ENCODE data around the gene CLEC19A.

CLEC19A gene

GRCh38 chr16:19239511-19240155 is 45.9 kb upstream of the CLEC19A start:
- H3K9ac ChIP-seq (ENCODE audit: low read length): no peak overlapping the region
- H3K36me3 ChIP-seq (ENCODE audit: control insufficient read depth in 1 of 2, insufficient read depth in 2 of 2, low read length in 2 of 2): no peaks in the 10 kb centered on the region
- no peak for DNase-seq
- no peaks in the 10 kb centered on the region for H3K27me3 ChIP-seq (ENCODE audit: insufficient read depth, low read length)
- H3K23ac ChIP-seq (ENCODE audit: low read length): no peak overlapping the region
- H4K8ac ChIP-seq (ENCODE audit: low read depth, low read length): no peak overlapping the region
- H3K79me1 ChIP-seq (ENCODE audit: low read length): no peaks in the 10 kb centered on the region
- no CpG with 5 or more reads among the region's 13 CpGs for WGBS (ENCODE audit: extremely low coverage, insufficient coverage, insufficient read length)
- H3K4me2 ChIP-seq (ENCODE audit: low read length): no peak overlapping the region
- no peak overlapping the region for H2BK120ac ChIP-seq (ENCODE audit: insufficient read depth, low read length, poor library complexity)
- no peak overlapping the region for H3K14ac ChIP-seq (ENCODE audit: low read length)
- no peak overlapping the region for H4K91ac ChIP-seq (ENCODE audit: low read depth, low read length)
- no peak overlapping the region for H2BK5ac ChIP-seq (ENCODE audit: low read depth, low read length, poor library complexity)
- H3K27ac ChIP-seq (ENCODE audit: low read depth, low read length): no peak overlapping the region
- no peaks in the 10 kb centered on the region for H3K79me2 ChIP-seq (ENCODE audit: control insufficient read depth, insufficient read depth, low read length, poor library complexity)
- no peak overlapping the region for H2AFZ ChIP-seq (ENCODE audit: insufficient read depth, low read length, poor library complexity)
- no peak overlapping the region for H4K12ac ChIP-seq (ENCODE audit: low read depth, low read length)
- no peak overlapping the region for H2BK12ac ChIP-seq (ENCODE audit: low read length)
- no peaks in the 10 kb centered on the region for H3K4me1 ChIP-seq (ENCODE audit: control insufficient read depth in 1 of 2, insufficient read depth in 2 of 2, low read length in 2 of 2)
- H3K4me3 ChIP-seq (ENCODE audit: low read depth, low read length): peak overlapping the region; percentile 44
- H3K4ac ChIP-seq (ENCODE audit: low read depth, low read length): no peak overlapping the region
- H2AK5ac ChIP-seq (ENCODE audit: low read length): no peak overlapping the region
- peaks cover 6% of the 10 kb centered on the region for H3K9me3 ChIP-seq (ENCODE audit: insufficient read depth, low read depth, low read length)
- H3K18ac ChIP-seq (ENCODE audit: low read length): no peak overlapping the region

- Histone ChIP-seq H3K79me2 (ENCODE audit: control insufficient read depth, insufficient read depth, low read length, poor library complexity) (no peaks in the 10 kb centered on the region), H4K8ac (ENCODE audit: low read depth, low read length) (no peak overlapping the region), H3K9me3 (ENCODE audit: insufficient read depth, low read depth, low read length) (peaks cover 3% of the 10 kb centered on the region), H3K4me1 (ENCODE audit: control insufficient read depth in 1 of 2, insufficient read depth in 2 of 2, low read length in 2 of 2) (no peaks in the 10 kb centered on the region), H3K4me2 (ENCODE audit: low read length) (no peak overlapping the region), H3K27ac (ENCODE audit: low read depth, low read length) (no peak overlapping the region), H3K23ac (ENCODE audit: low read length) (no peak overlapping the region), H2BK120ac (ENCODE audit: insufficient read depth, low read length, poor library complexity) (no peak overlapping the region), H2AFZ (ENCODE audit: insufficient read depth, low read length, poor library complexity) (no peak overlapping the region), H3K4me3 (ENCODE audit: low read depth, low read length) (no peak overlapping the region), H3K9ac (ENCODE audit: low read length) (no peak overlapping the region), H3K27me3 (ENCODE audit: insufficient read depth, low read length) (no peaks in the 10 kb centered on the region), H4K12ac (ENCODE audit: low read depth, low read length) (no peak overlapping the region), H2AK5ac (ENCODE audit: low read length) (no peak overlapping the region), H3K14ac (ENCODE audit: low read length) (no peak overlapping the region), H3K79me1 (ENCODE audit: low read length) (no peaks in the 10 kb centered on the region), H3K18ac (ENCODE audit: low read length) (no peak overlapping the region), H2BK5ac (ENCODE audit: low read depth, low read length, poor library complexity) (no peak overlapping the region), H3K36me3 (ENCODE audit: control insufficient read depth in 1 of 2, insufficient read depth in 2 of 2, low read length in 2 of 2) (no peaks in the 10 kb centered on the region), H3K4ac (ENCODE audit: low read depth, low read length) (no peak overlapping the region), H4K91ac (ENCODE audit: low read depth, low read length) (no peak overlapping the region), H2BK12ac (ENCODE audit: low read length) (no peak overlapping the region)
- WGBS (ENCODE audit: extremely low coverage, insufficient coverage, insufficient read length): no CpG with 5 or more reads among the region's 7 CpGs
- no peak for DNase-seq
These were observed 45.0 kb upstream of the CLEC19A start for GRCh38 chr16:19240494-19240893.

- Histone ChIP-seq H3K9ac (ENCODE audit: low read length) (no peak overlapping the region), H3K4me3 (ENCODE audit: low read depth, low read length) (no peak overlapping the region), H2BK12ac (ENCODE audit: low read length) (no peak overlapping the region), H3K4ac (ENCODE audit: low read depth, low read length) (no peak overlapping the region), H3K4me1 (ENCODE audit: control insufficient read depth in 1 of 2, insufficient read depth in 2 of 2, low read length in 2 of 2) (no peaks in the 10 kb centered on the region), H3K27ac (ENCODE audit: low read depth, low read length) (no peak overlapping the region), H4K12ac (ENCODE audit: low read depth, low read length) (no peak overlapping the region), H4K91ac (ENCODE audit: low read depth, low read length) (no peak overlapping the region), H4K8ac (ENCODE audit: low read depth, low read length) (no peak overlapping the region), H3K9me3 (ENCODE audit: insufficient read depth, low read depth, low read length) (peaks cover 3% of the 10 kb centered on the region), H3K18ac (ENCODE audit: low read length) (no peak overlapping the region), H3K4me2 (ENCODE audit: low read length) (no peak overlapping the region), H3K36me3 (ENCODE audit: control insufficient read depth in 1 of 2, insufficient read depth in 2 of 2, low read length in 2 of 2) (no peaks in the 10 kb centered on the region), H3K27me3 (ENCODE audit: insufficient read depth, low read length) (no peaks in the 10 kb centered on the region), H2BK5ac (ENCODE audit: low read depth, low read length, poor library complexity) (no peak overlapping the region), H3K14ac (ENCODE audit: low read length) (no peak overlapping the region), H3K23ac (ENCODE audit: low read length) (no peak overlapping the region), H3K79me2 (ENCODE audit: control insufficient read depth, insufficient read depth, low read length, poor library complexity) (no peaks in the 10 kb centered on the region), H2AFZ (ENCODE audit: insufficient read depth, low read length, poor library complexity) (no peak overlapping the region), H2BK120ac (ENCODE audit: insufficient read depth, low read length, poor library complexity) (no peak overlapping the region), H3K79me1 (ENCODE audit: low read length) (no peaks in the 10 kb centered on the region), H2AK5ac (ENCODE audit: low read length) (no peak overlapping the region)
- no CpG with 5 or more reads among the region's 11 CpGs for WGBS (ENCODE audit: extremely low coverage, insufficient coverage, insufficient read length)
- no peak for DNase-seq
These were observed 44.0 kb upstream of the CLEC19A start for GRCh38 chr16:19241512-19241911.

GRCh38 chr16:19242186-19242585 is 43.3 kb upstream of the CLEC19A start:
- no peak overlapping the region for H4K8ac ChIP-seq (ENCODE audit: low read depth, low read length)
- H3K79me2 ChIP-seq (ENCODE audit: control insufficient read depth, insufficient read depth, low read length, poor library complexity): no peaks in the 10 kb centered on the region
- H2BK120ac ChIP-seq (ENCODE audit: insufficient read depth, low read length, poor library complexity): no peak overlapping the region
- no peak overlapping the region for H3K4ac ChIP-seq (ENCODE audit: low read depth, low read length)
- peaks cover 3% of the 10 kb centered on the region for H3K9me3 ChIP-seq (ENCODE audit: insufficient read depth, low read depth, low read length)
- no peak overlapping the region for H3K9ac ChIP-seq (ENCODE audit: low read length)
- H3K36me3 ChIP-seq (ENCODE audit: control insufficient read depth in 1 of 2, insufficient read depth in 2 of 2, low read length in 2 of 2): no peaks in the 10 kb centered on the region
- DNase-seq: peak; percentile 68 to 77
- no peak overlapping the region for H4K91ac ChIP-seq (ENCODE audit: low read depth, low read length)
- H2AFZ ChIP-seq (ENCODE audit: insufficient read depth, low read length, poor library complexity): no peak overlapping the region
- no peak overlapping the region for H4K12ac ChIP-seq (ENCODE audit: low read depth, low read length)
- H3K4me3 ChIP-seq (ENCODE audit: low read depth, low read length): no peak overlapping the region
- H3K79me1 ChIP-seq (ENCODE audit: low read length): no peaks in the 10 kb centered on the region
- H3K27ac ChIP-seq (ENCODE audit: low read depth, low read length): no peak overlapping the region
- H3K14ac ChIP-seq (ENCODE audit: low read length): no peak overlapping the region
- H3K23ac ChIP-seq (ENCODE audit: low read length): no peak overlapping the region
- H3K27me3 ChIP-seq (ENCODE audit: insufficient read depth, low read length): no peaks in the 10 kb centered on the region
- H3K4me2 ChIP-seq (ENCODE audit: low read length): no peak overlapping the region
- H3K18ac ChIP-seq (ENCODE audit: low read length): no peak overlapping the region
- H3K4me1 ChIP-seq (ENCODE audit: control insufficient read depth in 1 of 2, insufficient read depth in 2 of 2, low read length in 2 of 2): no peaks in the 10 kb centered on the region
- no peak overlapping the region for H2BK12ac ChIP-seq (ENCODE audit: low read length)
- WGBS (ENCODE audit: extremely low coverage, insufficient coverage, insufficient read length): no CpG with 5 or more reads among the region's 1 CpG
- H2BK5ac ChIP-seq (ENCODE audit: low read depth, low read length, poor library complexity): no peak overlapping the region
- H2AK5ac ChIP-seq (ENCODE audit: low read length): no peak overlapping the region
